Stimulated activated CD4-positive, alpha-beta T cell treated with anti-CD3 and anti-CD28 coated beads, Interleukin-15, amount 100 ng/mL, for 24 hours (primary cell): ENCODE results near the gene SLC25A21.

Experiments
- DNase-seq: peaks from one replicate; pipeline ENCODE4 v3.0.0-alpha.2; 2020

The SLC25A21 gene

DNA sequence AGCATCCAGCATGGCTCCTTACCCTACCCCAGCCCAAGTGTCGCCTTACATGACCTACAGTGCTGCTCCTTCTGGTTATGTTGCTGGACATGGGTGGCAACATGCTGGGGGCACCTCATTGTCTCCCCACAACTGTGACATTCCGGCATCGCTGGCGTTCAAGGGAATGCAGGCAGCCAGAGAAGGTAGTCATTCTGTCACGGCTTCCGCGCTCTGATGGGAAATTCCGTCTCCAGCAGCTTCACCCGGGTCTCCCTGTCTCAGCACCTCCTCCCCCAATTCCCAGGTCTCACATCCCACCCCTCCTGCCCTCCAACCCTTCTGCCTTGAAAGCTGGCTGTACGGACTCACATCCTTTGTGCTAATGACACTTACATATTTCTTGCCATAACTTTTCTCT, 496.2 kb downstream of the SLC25A21 start:
- no peak for DNase-seq

DNA sequence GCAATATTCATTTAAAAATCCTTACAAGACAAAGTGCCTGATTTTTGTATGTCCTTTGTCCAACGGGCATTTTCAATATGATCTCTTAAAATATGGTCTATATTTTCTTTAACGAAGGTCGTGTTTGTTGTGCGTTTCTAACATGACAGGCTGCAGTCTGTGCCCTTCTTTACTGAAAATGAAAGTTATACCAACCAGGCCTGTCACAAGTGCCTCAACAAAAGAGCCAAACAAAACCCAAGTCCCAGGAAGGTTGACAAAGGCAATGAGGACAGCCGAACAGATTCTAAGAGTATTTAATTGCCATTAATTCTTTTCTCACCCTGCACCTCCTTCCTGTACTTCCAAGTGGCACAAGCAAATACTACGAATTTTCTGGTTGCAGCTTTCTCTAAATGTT, 496.8 kb downstream of the SLC25A21 start:
- DNase-seq, result no peak

DNA sequence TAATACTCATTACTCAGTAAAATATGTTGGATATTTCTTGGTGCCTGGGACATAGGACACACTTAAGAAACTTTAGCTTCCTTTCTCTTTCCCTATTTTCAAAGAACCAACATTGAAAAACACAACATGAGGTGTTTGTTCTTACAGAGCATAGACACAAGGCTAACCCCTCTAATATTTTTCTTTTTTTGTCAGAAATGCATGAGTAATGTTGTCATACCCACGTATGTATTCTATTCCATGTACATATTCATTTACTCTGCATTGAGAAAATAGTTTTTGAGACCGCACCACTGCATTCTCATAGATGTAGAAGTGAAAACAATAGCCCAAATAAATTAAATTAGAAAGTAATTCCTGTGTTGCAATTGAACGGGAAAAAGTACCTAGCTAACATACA, 497.7 kb downstream of the SLC25A21 start:
- no peak for DNase-seq

GRCh38 chr14:36672095-36672494, 500.3 kb downstream of the SLC25A21 start:
- DNase-seq, result no peak

DNA sequence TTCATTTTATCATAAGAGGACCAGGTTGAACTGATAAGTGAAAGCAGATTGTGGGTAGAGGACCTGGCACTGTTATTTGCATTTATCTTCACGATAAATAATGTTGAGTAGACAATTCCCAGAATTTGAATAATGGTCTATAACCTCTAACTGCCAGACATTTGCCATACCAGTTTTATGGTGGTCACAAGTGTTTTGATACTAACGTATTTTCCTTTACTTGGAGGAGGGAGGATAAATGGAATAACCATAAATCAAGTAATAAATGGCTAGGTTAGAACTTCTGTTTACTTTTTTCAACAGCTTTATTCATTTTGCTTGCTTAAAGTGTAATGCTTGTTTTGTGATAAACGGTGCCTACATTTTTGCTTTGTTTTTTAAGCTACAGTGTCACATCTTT, 501.3 kb downstream of the SLC25A21 start:
- no peak for DNase-seq

GRCh38 chr14:36667679-36668078, 504.7 kb downstream of the SLC25A21 start:
- DNase-seq, result no peak

DNA sequence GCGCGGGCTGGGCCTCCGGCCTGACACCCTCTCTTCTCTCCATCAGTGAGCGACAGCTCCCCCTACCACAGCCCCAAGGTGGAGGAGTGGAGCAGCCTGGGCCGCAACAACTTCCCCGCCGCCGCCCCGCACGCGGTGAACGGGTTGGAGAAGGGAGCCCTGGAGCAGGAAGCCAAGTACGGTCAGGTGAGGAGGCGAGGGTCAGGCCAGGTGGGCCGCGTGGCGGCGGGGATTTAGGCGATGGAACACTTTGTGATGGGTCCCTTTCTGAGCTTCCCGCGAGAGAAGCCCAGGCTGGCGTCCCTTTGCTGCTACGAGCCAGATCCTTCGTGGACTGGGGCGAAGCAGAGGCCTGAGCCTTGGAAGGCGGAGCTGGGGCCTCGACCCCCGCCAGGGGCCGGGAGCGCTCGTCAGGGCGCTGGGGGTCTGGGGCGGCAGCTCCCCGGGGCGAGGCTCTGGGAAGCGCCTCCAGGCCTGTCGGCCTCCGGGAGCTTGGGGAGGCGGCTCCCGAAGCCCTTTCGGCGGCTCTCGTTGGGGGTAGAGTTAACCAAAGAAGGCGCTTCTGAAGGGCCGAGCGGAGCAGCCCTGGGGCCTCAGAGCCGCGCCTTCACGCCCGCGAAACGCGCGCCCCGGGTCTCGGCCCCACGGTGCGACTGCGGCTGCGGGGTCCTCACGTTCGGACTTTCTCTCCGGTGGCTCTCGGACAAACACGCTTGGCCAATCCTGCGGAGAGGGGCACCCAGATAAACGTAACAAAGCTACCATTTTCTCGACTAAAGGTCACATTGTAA, 505.8 kb downstream of the SLC25A21 start:
- DNase-seq, result no peak

- DNase-seq, result no peak
Measured at GRCh38 chr14:36665887-36666415, 506.5 kb downstream of the SLC25A21 start.

DNA sequence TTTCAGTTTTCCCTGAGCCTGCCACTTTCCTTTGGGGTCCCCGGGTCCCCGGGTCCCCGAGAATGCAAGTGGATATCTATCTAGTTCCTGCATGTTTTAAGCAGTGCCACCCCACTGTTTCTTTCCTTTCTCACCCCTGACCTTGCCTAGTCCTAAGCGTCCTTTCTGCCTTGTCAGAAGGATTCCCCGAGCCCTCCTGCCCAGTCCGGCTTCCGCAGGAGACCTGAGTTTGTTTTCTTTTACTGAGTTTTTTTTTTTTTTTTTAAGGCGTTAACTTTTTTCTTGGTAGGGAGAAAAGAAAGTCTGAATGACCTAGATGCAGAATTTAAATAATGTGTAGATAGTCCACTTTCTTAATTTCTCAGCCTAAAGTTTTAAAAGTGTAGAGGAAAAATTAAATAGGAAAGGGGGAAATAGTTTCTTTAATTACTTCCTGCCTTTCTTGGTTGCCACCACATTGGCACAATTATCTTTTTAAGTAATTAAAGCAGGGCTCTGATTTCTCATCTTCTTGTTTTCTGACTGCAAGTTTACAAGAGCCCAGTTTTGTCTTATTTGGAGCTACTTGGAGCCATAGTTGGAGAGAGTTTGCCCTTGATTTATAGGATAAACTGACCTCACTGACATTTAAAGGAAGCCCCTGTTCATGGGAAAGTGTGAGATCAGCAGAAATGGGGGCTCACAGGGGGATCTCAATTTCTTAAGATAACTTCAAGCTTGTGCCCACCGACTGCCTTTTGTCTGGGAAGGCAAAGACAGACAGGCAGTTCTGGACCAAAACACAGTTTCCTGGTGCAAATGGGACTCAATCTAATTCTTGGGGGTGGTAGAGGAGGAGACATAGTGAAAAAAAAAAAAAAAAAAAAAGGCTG, 507.8 kb downstream of the SLC25A21 start:
- no peak for DNase-seq

DNA sequence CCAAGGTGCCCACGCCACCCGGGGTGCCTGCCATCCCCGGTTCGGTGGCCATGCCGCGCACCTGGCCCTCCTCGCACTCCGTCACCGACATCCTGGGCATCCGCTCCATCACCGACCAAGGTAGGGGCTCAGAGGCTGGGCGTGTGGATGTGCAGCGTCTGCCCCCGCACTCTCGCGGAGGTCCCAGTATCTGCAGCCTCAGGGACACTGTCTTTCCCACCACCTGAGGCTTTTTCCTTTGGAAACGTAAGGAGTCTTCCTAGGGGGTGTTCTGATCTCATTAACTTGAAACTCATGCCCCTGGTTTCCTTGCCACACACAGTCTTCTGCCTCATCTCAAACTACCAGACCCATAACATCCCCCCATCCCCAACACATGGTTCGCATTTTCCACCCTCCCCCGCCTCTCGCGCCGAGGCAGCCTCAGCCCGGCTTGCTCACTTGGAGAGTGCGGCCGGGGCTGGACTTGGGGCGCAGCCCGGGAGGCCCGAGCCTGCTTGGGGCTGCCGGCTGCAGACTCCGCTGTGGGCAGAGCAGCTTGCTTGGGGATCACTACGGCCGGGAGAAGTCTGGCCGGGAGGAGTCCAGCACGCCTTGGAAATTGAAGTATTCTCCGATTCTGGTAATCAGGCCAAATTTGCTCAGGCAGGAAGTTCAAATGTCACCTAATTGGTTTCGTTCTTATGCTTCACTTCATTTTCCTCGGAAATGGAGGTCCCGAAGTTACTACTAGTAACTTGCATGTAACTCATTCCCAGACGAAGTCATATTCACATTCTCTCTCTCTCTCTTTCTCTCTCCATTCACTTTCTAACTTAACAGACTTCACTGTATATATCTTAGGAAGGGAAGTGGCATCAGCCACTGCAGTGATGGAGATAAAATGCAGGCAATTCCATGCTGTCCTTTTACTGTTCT, 508.7 kb downstream of the SLC25A21 start:
- no peak for DNase-seq

GRCh38 chr14:36662543-36663403, 509.6 kb downstream of the SLC25A21 start:
- DNase-seq, result no peak

- DNase-seq, result no peak
Measured at GRCh38 chr14:36662258-36662542, 510.2 kb downstream of the SLC25A21 start.

- peak; percentile 66 for DNase-seq
Measured at GRCh38 chr14:36661506-36662257, 510.7 kb downstream of the SLC25A21 start, which contains the start of gene PAX9. PAX9 (plus strand) TSS chr14:36661860; CDS start chr14:36662090, 230 bp downstream.

- no peak for DNase-seq
Measured at GRCh38 chr14:36660736-36661505, 511.5 kb downstream of the SLC25A21 start.

- DNase-seq, result no peak
Measured at GRCh38 chr14:36659822-36660735, 512.3 kb downstream of the SLC25A21 start.

DNA sequence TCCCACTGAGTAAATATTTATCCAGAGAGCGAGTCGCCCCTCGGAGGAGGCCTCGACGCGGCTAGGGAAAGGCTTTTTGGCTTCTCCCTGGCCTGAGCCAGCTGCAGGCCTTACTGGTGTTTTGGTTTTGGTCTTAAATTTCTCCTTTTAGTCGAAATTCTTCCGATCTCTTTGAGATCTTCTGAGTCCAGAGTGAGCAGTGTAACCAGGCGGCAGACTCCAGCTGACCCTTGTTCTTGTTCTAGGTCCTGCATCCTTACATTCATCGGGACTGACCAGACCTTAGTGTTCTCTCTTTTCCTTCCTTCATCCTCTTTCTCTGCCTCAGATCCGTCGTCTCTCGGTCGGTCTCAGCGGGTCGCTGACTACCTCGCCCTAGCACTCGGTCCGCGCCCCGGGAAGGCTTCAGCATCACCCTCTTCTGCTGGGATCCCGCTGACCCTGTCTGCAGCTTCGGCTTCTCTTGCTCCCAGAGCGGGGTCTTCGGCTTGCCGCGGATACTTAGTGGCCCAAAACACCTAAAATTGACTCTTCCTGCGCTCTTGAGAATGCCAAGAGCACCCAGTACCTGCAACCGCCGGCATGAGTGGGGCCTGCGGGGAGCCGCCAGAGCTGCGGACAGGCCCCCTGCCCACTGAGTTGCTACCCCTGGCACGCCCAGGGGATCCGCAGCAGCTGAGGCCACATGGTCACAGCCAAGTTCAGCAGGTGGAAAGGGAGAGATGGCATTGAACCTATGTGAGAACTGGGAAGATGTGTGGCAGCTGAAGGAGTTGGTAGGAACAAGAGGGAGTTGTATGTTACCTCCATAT, 513.2 kb downstream of the SLC25A21 start:
- no peak for DNase-seq

DNA sequence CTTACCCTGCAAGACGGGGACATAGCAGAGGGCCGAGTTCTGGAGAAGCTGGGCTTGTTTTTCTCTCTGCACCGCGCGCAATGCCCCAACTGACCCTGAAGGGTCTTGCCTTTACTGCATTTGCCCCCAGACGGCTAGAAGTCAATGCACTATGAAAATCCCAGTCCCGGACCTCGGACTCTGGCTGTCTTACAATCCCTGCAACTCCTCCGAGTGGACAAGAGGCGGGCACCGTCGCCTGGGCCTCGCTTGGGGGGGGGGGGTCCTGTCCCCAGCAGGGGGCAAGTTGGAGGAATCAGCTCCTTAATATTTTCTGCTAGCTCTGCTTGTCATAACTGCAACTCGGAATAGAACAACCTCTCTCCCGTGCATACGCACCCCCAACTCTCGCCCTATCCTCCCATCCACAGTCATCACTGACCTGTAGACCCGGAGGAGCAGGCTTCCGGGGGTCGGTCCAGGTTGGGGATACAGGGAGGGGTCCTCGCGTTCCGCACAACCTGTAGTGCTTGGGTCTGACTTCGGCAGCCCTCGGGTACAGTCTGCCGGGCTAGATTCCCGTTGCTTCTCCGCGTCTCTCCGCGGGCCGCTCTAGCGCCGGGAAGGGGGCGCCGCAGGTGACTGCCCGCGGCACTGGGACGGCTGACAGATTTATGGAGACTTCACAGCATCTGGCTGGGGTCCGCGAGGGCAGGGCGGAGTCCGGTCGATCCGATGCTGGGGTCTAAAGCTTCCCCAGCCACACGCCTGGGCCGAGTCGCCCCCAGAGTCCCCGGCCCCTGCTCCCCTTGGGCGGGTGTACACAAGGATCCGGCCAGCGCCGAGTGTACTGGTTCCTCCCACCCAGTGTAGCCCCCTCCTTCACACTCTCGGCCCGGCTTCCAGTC, 514.0 kb downstream of the SLC25A21 start:
- no peak for DNase-seq
